ENCODE data around the gene BLOC1S4.

The BLOC1S4 gene

DNA sequence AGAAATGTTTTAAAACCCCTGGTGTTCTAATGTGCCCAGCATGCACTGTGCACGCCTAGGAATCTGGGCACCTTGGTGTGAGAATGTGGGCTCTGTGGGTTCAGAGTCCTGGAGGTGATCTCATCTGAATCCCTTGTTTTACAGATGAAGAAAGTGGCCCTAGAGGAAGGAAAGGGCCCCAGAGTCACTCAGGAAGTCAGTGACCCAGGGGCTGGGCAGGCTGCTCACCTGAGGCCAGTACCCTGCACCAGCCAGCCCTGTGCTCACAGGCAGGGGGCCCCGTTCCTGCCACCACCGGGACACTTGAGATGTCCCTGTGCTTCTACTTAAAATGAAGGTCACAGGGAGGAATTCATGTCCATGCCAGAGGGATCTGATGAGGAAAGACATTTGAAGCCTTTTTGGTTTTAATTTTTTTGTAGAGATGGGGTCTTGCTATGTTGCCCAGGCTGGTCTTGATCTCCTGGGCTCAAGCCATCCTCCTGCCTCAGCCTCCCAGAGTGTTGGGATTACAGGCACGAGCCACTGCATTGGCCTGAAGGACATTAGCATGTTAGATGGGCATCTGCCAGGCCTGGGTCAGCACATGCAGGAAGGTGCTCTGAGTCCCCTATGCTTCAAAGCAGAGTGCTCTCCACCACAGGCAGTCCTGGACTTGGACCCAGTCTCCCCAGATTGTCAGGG lies 29.7 kb upstream of the BLOC1S4 start:
- H3K4me3 ChIP-seq (ENCODE audit: low read depth, low read length): no peak overlapping the region
- DNase-seq (ENCODE audit: low read depth): no peak
- TF ChIP-seq, protein P1, sequence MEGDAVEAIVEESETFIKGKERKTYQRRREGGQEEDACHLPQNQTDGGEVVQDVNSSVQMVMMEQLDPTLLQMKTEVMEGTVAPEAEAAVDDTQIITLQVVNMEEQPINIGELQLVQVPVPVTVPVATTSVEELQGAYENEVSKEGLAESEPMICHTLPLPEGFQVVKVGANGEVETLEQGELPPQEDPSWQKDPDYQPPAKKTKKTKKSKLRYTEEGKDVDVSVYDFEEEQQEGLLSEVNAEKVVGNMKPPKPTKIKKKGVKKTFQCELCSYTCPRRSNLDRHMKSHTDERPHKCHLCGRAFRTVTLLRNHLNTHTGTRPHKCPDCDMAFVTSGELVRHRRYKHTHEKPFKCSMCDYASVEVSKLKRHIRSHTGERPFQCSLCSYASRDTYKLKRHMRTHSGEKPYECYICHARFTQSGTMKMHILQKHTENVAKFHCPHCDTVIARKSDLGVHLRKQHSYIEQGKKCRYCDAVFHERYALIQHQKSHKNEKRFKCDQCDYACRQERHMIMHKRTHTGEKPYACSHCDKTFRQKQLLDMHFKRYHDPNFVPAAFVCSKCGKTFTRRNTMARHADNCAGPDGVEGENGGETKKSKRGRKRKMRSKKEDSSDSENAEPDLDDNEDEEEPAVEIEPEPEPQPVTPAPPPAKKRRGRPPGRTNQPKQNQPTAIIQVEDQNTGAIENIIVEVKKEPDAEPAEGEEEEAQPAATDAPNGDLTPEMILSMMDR (IDR thresholded peaks at IDR 0.05; ENCODE audit: low read depth, low read length, missing control alignments): no peak

GRCh38 chr4:6687947-6688878 lies 27.8 kb upstream of the BLOC1S4 start:
- no peak overlapping the region for H3K4me3 ChIP-seq (ENCODE audit: low read depth, low read length)
- TF ChIP-seq, protein P1 (IDR thresholded peaks at IDR 0.05; ENCODE audit: low read depth, low read length, missing control alignments): no peak
- DNase-seq (ENCODE audit: low read depth): no peak

DNA sequence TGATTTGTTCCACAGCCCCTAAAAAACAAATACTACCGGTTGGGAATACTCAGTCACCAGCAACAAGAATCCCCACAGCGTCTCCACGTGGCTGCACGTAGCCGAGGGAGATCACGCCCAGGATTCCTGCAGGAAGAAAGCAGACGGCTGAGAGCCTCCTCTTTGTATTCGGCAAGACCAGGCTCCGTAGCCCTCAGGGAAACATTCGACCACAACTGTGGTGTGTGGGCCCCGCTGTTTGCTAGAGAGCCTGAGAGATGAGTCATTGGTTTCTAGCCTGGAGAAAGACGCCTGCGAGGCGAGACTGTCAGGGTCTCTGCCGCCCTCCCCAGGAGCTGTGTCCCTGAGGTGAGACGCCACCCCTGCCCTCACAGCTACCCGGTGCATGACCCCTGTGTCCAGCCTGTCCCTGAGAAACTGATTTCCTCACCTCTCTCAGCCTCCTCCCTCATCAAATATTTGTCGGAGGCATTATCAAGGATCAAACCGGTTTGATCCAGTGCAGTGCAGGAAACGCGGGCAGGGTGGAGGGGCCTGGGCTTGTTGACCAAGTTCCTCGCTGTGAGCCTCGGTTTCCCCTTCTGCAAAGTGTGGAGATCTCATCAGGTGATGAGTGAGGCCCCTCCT lies 27.0 kb upstream of the BLOC1S4 start:
- no peak overlapping the region for H3K4me3 ChIP-seq (ENCODE audit: low read depth, low read length)
- no peak for DNase-seq (ENCODE audit: low read depth)

GRCh38 chr4:6689506-6689960 lies 26.4 kb upstream of the BLOC1S4 start:
- no peak overlapping the region for H3K4me3 ChIP-seq (ENCODE audit: low read depth, low read length)
- TF ChIP-seq, protein P1 (IDR thresholded peaks at IDR 0.05; ENCODE audit: low read depth, low read length, missing control alignments): no peak
- DNase-seq (ENCODE audit: low read depth): no peak

More for the DNA sequence above, 27.0 kb upstream of the BLOC1S4 start:
- TF ChIP-seq, protein P1 (IDR thresholded peaks at IDR 0.05; ENCODE audit: low read depth, low read length, missing control alignments): no peak

- TF ChIP-seq, protein P1 (IDR thresholded peaks at IDR 0.05; ENCODE audit: low read depth, low read length, missing control alignments): no peak
- DNase-seq (ENCODE audit: low read depth): no peak
- no peak overlapping the region for H3K4me3 ChIP-seq (ENCODE audit: low read depth, low read length)
Measured at GRCh38 chr4:6692379-6692778, 23.6 kb upstream of the BLOC1S4 start.

DNA sequence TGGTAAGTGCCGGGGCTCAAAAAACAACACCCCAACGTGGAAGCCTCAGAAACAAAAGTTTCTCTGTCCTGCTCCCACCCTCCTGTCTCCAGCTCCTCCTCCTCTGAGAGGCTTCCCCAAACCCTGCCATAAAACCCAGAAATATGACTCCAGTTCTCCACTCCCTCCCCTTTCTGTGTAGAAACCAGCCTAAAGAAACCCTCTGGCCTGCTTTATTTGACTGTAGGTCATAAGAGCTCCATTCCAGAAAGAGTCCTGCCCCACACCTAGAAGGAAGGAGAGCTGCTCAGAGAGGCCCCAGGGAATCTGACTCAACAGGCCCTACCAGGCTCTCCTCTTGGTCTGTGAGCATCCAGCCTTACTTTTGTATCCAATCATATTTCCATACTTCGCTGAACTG lies 23.2 kb upstream of the BLOC1S4 start:
- no peak for DNase-seq (ENCODE audit: low read depth)
- TF ChIP-seq, protein P1 (IDR thresholded peaks at IDR 0.05; ENCODE audit: low read depth, low read length, missing control alignments): no peak
- no peak overlapping the region for H3K4me3 ChIP-seq (ENCODE audit: low read depth, low read length)
